Smooth muscle cell of the brain vasculature (primary cell): Measurements from ENCODE around the gene GALNT1.
A peak's percentile ranks its signal among the peaks of the same experiment; 100 is the strongest.

Source experiments
- DNase-seq: peaks from one replicate; pipeline ENCODE4 v3.0.0-alpha.2; 2012; ENCODE audit warnings: low read depth, low spot score

GALNT1 gene

GRCh38 chr18:35582899-35583558 lies 1.5 kb downstream of the GALNT1 start:
- no peak for DNase-seq

- DNase-seq: no peak
These were observed 3.2 kb downstream of the GALNT1 start for GRCh38 chr18:35584735-35585134.

- DNase-seq: no peak
These were observed 4.1 kb downstream of the GALNT1 start for GRCh38 chr18:35585608-35586007.

GRCh38 chr18:35588122-35588521 lies 6.6 kb downstream of the GALNT1 start:
- DNase-seq: no peak

GRCh38 chr18:35588995-35589394 lies 7.5 kb downstream of the GALNT1 start:
- DNase-seq: no peak

- DNase-seq: no peak
These were observed 8.0 kb downstream of the GALNT1 start for GRCh38 chr18:35589546-35589945.

- DNase-seq: no peak
These were observed 9.4 kb downstream of the GALNT1 start for GRCh38 chr18:35590935-35591334.

- DNase-seq: no peak
These were observed 10.8 kb downstream of the GALNT1 start for GRCh38 chr18:35592298-35592697.

GRCh38 chr18:35593859-35594258 lies 12.3 kb downstream of the GALNT1 start:
- no peak for DNase-seq

- no peak for DNase-seq
These were observed 16.2 kb downstream of the GALNT1 start for GRCh38 chr18:35597758-35598157.

- no peak for DNase-seq
These were observed 20.8 kb downstream of the GALNT1 start for GRCh38 chr18:35602193-35602820.

GRCh38 chr18:35603008-35603407 lies 21.5 kb downstream of the GALNT1 start:
- DNase-seq: no peak

- DNase-seq: no peak
These were observed 22.0 kb downstream of the GALNT1 start for GRCh38 chr18:35603528-35603927.

- no peak for DNase-seq
These were observed 22.8 kb downstream of the GALNT1 start for GRCh38 chr18:35604369-35604768.

GRCh38 chr18:35605686-35606417 lies 24.3 kb downstream of the GALNT1 start:
- no peak for DNase-seq

- no peak for DNase-seq
These were observed 27.7 kb downstream of the GALNT1 start for GRCh38 chr18:35609236-35609635.

- DNase-seq: no peak
These were observed 28.5 kb downstream of the GALNT1 start for GRCh38 chr18:35610089-35610488.

- no peak for DNase-seq
These were observed 29.2 kb downstream of the GALNT1 start for GRCh38 chr18:35610724-35611123.

- DNase-seq: no peak
These were observed 30.0 kb downstream of the GALNT1 start for GRCh38 chr18:35611518-35611917.

- DNase-seq: no peak
These were observed 34.5 kb downstream of the GALNT1 start for GRCh38 chr18:35616074-35616473.

GRCh38 chr18:35616664-35617423 lies 35.3 kb downstream of the GALNT1 start:
- peak; percentile 35 for DNase-seq

GRCh38 chr18:35617865-35618264 lies 36.3 kb downstream of the GALNT1 start:
- no peak for DNase-seq
